SK-N-SH (cell line): ENCODE results near the gene SUMO1.

Source experiments
- CTCF ChIP-seq: fragments of 200-600 bp; sonication (generic); IDR thresholded peaks from 2 replicates; pipeline ENCODE4 v1.6.1; 2017; ENCODE audit warnings: antibody characterized with exemption, mild to moderate bottlenecking, moderate library complexity
- MXI1 ChIP-seq: IDR thresholded peaks from 2 replicates; pipeline ENCODE4 v1.6.1; 2012; ENCODE audit warnings: mild to moderate bottlenecking, low read depth, low read length, improper control_type of control experiment
- NRF1 ChIP-seq: IDR thresholded peaks from 2 replicates; pipeline ENCODE4 v1.6.1; 2012; ENCODE audit warnings: low read depth, mild to moderate bottlenecking, low read length
- POLR2AphosphoS5 ChIP-seq: IDR thresholded peaks from 2 replicates; pipeline ENCODE4 v1.6.1; 2012; ENCODE audit warnings: low read depth, low read length
- RCOR1 ChIP-seq: fragments of 150-350 bp; IDR thresholded peaks from 2 replicates; pipeline ENCODE4 v1.6.1; 2017; ENCODE audit warnings: antibody characterized with exemption, low read length
- TEAD4 ChIP-seq: IDR thresholded peaks from 2 replicates; pipeline ENCODE4 v1.4.0; 2012; ENCODE audit warnings: mild to moderate bottlenecking, borderline replicate concordance; ENCODE audit not compliant: insufficient read depth
- USF2 ChIP-seq: fragments of 150-350 bp; IDR thresholded peaks from 2 replicates; pipeline ENCODE4 v1.6.1; 2017; ENCODE audit warnings: antibody characterized with exemption, low read length, low read depth, borderline replicate concordance

GRCh38 chr2:202193881-202194353, 44.5 kb downstream of the SUMO1 start:
- no peak for TF ChIP-seq USF2
- no peak for TF ChIP-seq RCOR1
- no peak for TF ChIP-seq CTCF
- TF ChIP-seq MXI1, result no peak
- no peak for TF ChIP-seq POLR2AphosphoS5
- no peak for TF ChIP-seq NRF1
- no peak for TF ChIP-seq TEAD4
